DOHH2 (cell line): ENCODE data around the gene GLI3.

Source experiments
- H3F3A ChIP-seq: fragments of 200-600 bp; sonication (generic), shearing (Covaris generic); 2 replicates; pipeline ENCODE4 v1.6.0; 2016; ENCODE audit warnings: antibody characterized with exemption, mild to moderate bottlenecking; ENCODE audit not compliant: control insufficient read depth, insufficient read depth
- H3K27ac ChIP-seq: fragments of 200-600 bp; sonication (generic); 2 replicates; pipeline ENCODE4 v1.5.1; 2014; ENCODE audit warnings: low read depth, mild to moderate bottlenecking, low read length, moderate library complexity
- H3K27me3 ChIP-seq: fragments of 200-600 bp; sonication (generic); 2 replicates; pipeline ENCODE4 v1.6.1; 2014; ENCODE audit warnings: mild to moderate bottlenecking, low read length, mixed read lengths; ENCODE audit not compliant: control insufficient read depth
- H3K36me3 ChIP-seq: fragments of 200-600 bp; sonication (generic); 2 replicates; pipeline ENCODE4 v1.6.1; 2014; ENCODE audit warnings: mild to moderate bottlenecking, low read length, moderate library complexity, mixed read lengths; ENCODE audit not compliant: control insufficient read depth
- H3K4me1 ChIP-seq: fragments of 200-600 bp; sonication (generic); 2 replicates; pipeline ENCODE4 v1.6.1; 2014; ENCODE audit warnings: mild to moderate bottlenecking, low read length, mixed read lengths; ENCODE audit not compliant: control insufficient read depth
- H3K4me2 ChIP-seq: fragments of 200-600 bp; sonication (generic); 2 replicates; pipeline ENCODE4 v1.6.0; 2014; ENCODE audit warnings: mild to moderate bottlenecking, low read length, moderate library complexity
- H3K4me3 ChIP-seq: fragments of 200-600 bp; sonication (generic); 2 replicates; pipeline ENCODE4 v1.5.1; 2014; ENCODE audit warnings: mild to moderate bottlenecking, low read length, mixed read lengths
- H3K79me2 ChIP-seq: fragments of 200-600 bp; sonication (generic); 2 replicates; pipeline ENCODE4 v1.6.1; 2014; ENCODE audit warnings: mild to moderate bottlenecking, low read length, mixed read lengths; ENCODE audit not compliant: control insufficient read depth
- H3K9me2 ChIP-seq: fragments of 200-600 bp; sonication (generic); replicated peaks from 2 replicates; pipeline ENCODE4 v1.6.1; 2014; ENCODE audit warnings: mild to moderate bottlenecking, low read length, mixed read lengths; ENCODE audit not compliant: control insufficient read depth
- H3K9me3 ChIP-seq: fragments of 200-600 bp; sonication (generic); 2 replicates; pipeline ENCODE4 v1.6.1; 2014; ENCODE audit warnings: antibody characterized with exemption, low read length, mixed read lengths; ENCODE audit not compliant: control insufficient read depth, insufficient read depth
- H4K20me1 ChIP-seq: fragments of 200-600 bp; sonication (generic); 2 replicates; pipeline ENCODE4 v1.6.0; 2014; ENCODE audit warnings: low read depth, mild to moderate bottlenecking, antibody characterized with exemption, low read length, moderate library complexity; ENCODE audit not compliant: control insufficient read depth, insufficient read depth
- EZH2phosphoT487 ChIP-seq: fragments of 200-600 bp; sonication (generic); IDR thresholded peaks from 2 replicates; pipeline ENCODE4 v1.6.1; 2017; ENCODE audit warnings: borderline replicate concordance, mild to moderate bottlenecking, antibody characterized with exemption, low read length, moderate library complexity, mixed read lengths
- TF ChIP-seq, protein P1 (sequence below): fragments of 200-600 bp; sonication (generic); IDR thresholded peaks from one replicate; pipeline ENCODE4 v1.5.1; 2014; ENCODE audit warnings: antibody characterized with exemption, mild to moderate bottlenecking, low read depth, low read length; ENCODE audit not compliant: poor library complexity, severe bottlenecking

GLI3 gene

DNA sequence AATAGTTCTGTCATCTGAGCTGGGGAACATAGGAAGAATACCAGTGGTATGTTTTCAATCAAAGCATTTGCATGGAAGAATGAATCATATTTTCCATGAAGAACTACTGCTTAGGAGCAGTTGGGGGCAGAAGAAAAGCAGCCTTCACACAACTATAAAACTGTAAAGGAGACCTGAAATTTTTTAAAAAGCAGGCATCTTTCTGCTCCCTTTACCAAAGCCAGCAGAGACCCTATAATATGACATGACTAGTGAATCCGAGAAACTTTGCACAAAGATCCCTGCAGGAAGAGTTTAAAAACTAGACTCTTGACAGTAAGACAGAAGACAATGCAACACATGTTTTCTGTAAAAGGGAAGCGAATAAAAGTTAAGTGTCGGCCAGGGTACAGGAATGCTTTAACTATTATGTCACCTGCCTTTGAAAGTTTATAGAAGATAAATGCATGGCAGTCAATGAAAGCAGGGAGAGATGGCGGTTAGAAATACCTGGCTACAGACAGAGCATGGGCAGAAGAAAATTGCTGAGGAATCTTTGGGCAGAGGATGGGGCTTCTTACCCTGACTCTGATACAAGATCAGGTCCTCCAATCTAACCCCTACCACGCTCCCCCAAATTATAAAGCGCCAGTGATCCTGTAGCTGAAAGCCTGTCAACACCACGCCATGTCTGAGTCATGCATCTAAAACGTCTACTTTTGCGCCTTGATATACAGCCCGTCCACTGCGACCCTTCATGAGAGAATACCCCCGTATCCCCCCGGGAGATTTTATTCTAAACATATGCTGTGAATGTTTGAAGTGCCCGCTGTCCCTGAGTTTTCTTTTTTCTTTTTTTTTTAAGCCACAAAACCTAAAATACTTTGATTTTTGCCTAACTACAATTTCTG lies 93.1 kb downstream of the GLI3 start:
- Histone ChIP-seq H3K4me1 (no peaks in the 10 kb centered on the region), H3K9me3 (no peaks in the 10 kb centered on the region), H3K9me2 (no peaks in the 10 kb centered on the region), H4K20me1 (no peaks in the 10 kb centered on the region), H3K79me2 (no peaks in the 10 kb centered on the region), H3K27me3 (no peaks in the 10 kb centered on the region), H3K36me3 (no peaks in the 10 kb centered on the region), H3K4me3 (no peak overlapping the region), H3F3A (no peaks in the 10 kb centered on the region), H3K4me2 (no peak overlapping the region), H3K27ac (no peak overlapping the region)
- no peak for TF ChIP-seq EZH2phosphoT487
- TF ChIP-seq, protein P1, sequence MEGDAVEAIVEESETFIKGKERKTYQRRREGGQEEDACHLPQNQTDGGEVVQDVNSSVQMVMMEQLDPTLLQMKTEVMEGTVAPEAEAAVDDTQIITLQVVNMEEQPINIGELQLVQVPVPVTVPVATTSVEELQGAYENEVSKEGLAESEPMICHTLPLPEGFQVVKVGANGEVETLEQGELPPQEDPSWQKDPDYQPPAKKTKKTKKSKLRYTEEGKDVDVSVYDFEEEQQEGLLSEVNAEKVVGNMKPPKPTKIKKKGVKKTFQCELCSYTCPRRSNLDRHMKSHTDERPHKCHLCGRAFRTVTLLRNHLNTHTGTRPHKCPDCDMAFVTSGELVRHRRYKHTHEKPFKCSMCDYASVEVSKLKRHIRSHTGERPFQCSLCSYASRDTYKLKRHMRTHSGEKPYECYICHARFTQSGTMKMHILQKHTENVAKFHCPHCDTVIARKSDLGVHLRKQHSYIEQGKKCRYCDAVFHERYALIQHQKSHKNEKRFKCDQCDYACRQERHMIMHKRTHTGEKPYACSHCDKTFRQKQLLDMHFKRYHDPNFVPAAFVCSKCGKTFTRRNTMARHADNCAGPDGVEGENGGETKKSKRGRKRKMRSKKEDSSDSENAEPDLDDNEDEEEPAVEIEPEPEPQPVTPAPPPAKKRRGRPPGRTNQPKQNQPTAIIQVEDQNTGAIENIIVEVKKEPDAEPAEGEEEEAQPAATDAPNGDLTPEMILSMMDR = no peak

DNA sequence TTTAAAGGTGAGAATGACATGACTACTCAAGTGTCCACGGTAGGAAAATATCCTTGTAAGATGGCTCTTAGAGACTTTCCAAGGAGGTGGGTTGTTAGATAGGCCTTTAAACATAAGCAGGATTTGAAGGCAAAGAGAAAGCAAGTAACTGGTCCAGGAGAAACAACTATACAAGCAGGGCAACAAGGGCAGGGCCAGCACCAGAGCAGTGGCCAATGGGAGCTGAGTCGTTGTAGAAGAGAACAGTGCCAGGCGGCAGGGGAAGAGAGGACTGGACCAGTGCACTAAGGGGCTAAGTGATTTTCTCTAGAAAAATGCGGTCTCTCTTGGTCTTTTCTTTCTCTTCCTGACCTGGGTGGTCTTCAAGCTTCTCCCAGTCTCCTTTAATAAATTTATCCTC lies 94.9 kb downstream of the GLI3 start:
- Histone ChIP-seq H3F3A (no peaks in the 10 kb centered on the region), H3K27ac (no peak overlapping the region), H3K4me2 (no peak overlapping the region), H3K4me1 (no peaks in the 10 kb centered on the region), H4K20me1 (no peaks in the 10 kb centered on the region), H3K79me2 (no peaks in the 10 kb centered on the region), H3K27me3 (no peaks in the 10 kb centered on the region), H3K9me3 (no peaks in the 10 kb centered on the region), H3K9me2 (no peaks in the 10 kb centered on the region), H3K4me3 (no peak overlapping the region), H3K36me3 (no peaks in the 10 kb centered on the region)
- TF ChIP-seq, protein P1 = no peak
- no peak for TF ChIP-seq EZH2phosphoT487

DNA sequence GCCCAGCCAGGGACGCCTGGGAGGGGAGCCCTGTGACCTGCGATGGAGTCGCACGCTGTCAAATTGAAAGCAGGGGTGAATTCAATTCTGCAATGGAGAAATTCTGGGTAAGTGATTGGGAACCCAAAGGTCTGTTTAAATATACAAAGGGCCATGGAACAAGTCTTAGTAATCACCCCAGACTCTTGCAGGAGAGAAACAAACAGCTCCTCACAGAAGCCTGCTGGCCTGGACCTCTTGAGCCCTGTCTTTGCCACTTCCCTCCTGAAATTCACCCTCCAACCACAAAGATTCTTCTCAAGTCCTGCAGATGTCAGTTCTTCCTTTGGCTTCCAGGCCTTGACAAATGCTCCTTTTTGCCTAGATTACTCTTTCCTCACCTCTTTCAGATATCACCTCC lies 97.3 kb downstream of the GLI3 start:
- Histone ChIP-seq H3K4me2 (no peak overlapping the region), H3F3A (no peaks in the 10 kb centered on the region), H3K79me2 (no peaks in the 10 kb centered on the region), H4K20me1 (no peaks in the 10 kb centered on the region), H3K9me2 (no peaks in the 10 kb centered on the region), H3K4me3 (no peak overlapping the region), H3K27me3 (no peaks in the 10 kb centered on the region), H3K9me3 (no peaks in the 10 kb centered on the region), H3K4me1 (no peaks in the 10 kb centered on the region), H3K36me3 (no peaks in the 10 kb centered on the region), H3K27ac (no peak overlapping the region)
- TF ChIP-seq, protein P1 = no peak
- TF ChIP-seq EZH2phosphoT487 = no peak
